ENCODE results near the gene LSAMP.

LSAMP gene

GRCh38 chr3:116069024-116069423 lies 376.3 kb downstream of the LSAMP start:
- DNase-seq (ENCODE audit: low read depth) = no peak
- TF ChIP-seq, protein P1, sequence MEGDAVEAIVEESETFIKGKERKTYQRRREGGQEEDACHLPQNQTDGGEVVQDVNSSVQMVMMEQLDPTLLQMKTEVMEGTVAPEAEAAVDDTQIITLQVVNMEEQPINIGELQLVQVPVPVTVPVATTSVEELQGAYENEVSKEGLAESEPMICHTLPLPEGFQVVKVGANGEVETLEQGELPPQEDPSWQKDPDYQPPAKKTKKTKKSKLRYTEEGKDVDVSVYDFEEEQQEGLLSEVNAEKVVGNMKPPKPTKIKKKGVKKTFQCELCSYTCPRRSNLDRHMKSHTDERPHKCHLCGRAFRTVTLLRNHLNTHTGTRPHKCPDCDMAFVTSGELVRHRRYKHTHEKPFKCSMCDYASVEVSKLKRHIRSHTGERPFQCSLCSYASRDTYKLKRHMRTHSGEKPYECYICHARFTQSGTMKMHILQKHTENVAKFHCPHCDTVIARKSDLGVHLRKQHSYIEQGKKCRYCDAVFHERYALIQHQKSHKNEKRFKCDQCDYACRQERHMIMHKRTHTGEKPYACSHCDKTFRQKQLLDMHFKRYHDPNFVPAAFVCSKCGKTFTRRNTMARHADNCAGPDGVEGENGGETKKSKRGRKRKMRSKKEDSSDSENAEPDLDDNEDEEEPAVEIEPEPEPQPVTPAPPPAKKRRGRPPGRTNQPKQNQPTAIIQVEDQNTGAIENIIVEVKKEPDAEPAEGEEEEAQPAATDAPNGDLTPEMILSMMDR (conservative IDR thresholded peaks at IDR 0.05; ENCODE audit: low read depth, low read length) = no peak
- H3K4me3 ChIP-seq (ENCODE audit: low read length) = no peak overlapping the region

GRCh38 chr3:116067326-116067725 lies 378.0 kb downstream of the LSAMP start:
- no peak for DNase-seq (ENCODE audit: low read depth)
- no peak overlapping the region for H3K4me3 ChIP-seq (ENCODE audit: low read length)
- TF ChIP-seq, protein P1 (conservative IDR thresholded peaks at IDR 0.05; ENCODE audit: low read depth, low read length) = no peak

- TF ChIP-seq, protein P1 (conservative IDR thresholded peaks at IDR 0.05; ENCODE audit: low read depth, low read length) = no peak
- DNase-seq (ENCODE audit: low read depth) = no peak
- H3K4me3 ChIP-seq (ENCODE audit: low read length) = no peak overlapping the region
These were observed 379.8 kb downstream of the LSAMP start for GRCh38 chr3:116065501-116065900.

GRCh38 chr3:116064646-116065045 lies 380.6 kb downstream of the LSAMP start:
- TF ChIP-seq, protein P1 (conservative IDR thresholded peaks at IDR 0.05; ENCODE audit: low read depth, low read length) = no peak
- no peak for DNase-seq (ENCODE audit: low read depth)
- no peak overlapping the region for H3K4me3 ChIP-seq (ENCODE audit: low read length)

GRCh38 chr3:116059421-116060096 lies 385.7 kb downstream of the LSAMP start:
- peak; percentile 91 for DNase-seq (ENCODE audit: low read depth)
- TF ChIP-seq, protein P1 (conservative IDR thresholded peaks at IDR 0.05; ENCODE audit: low read depth, low read length) = no peak
- no peak overlapping the region for H3K4me3 ChIP-seq (ENCODE audit: low read length)

- H3K4me3 ChIP-seq (ENCODE audit: low read length) = no peak overlapping the region
- no peak for DNase-seq (ENCODE audit: low read depth)
- TF ChIP-seq, protein P1 (conservative IDR thresholded peaks at IDR 0.05; ENCODE audit: low read depth, low read length) = no peak
These were observed 386.4 kb downstream of the LSAMP start for GRCh38 chr3:116058844-116059243.

- no peak for DNase-seq (ENCODE audit: low read depth)
- TF ChIP-seq, protein P1 (conservative IDR thresholded peaks at IDR 0.05; ENCODE audit: low read depth, low read length) = no peak
- no peak overlapping the region for H3K4me3 ChIP-seq (ENCODE audit: low read length)
These were observed 387.8 kb downstream of the LSAMP start for GRCh38 chr3:116057400-116058006.

Data from retinal pigment epithelial cell (primary cell).